ENCODE data around the gene NLN. TPM values are rescaled to one million over a fixed set of nuclear protein-coding genes. Genes with fewer than 3 reads are reported as not detected.
"Not testable (repeated sequence)": the region's sequence is repeated elsewhere in the genome, so short reads cannot be mapped to it uniquely, and the experiment has no call there.

NLN gene
- total and polyA plus RNA-seq, 7 experiments from 2014 or later: 2.5 to 11.9 (median 3.6) TPM

GRCh38 chr5:65771266-65771665 is 49.3 kb downstream of the NLN start:
- POLR2A ChIA-PET: interaction anchor here (0.9 to 1.2 kb wide), 2 partner anchors 14 to 155 kb away, joined by 3 to 4 read pairs; partner anchors contain the start of gene ERBIN
- Histone ChIP-seq H3K4me3 (ENCODE audit: low read length) (no peak overlapping the region), H3K9me3 (ENCODE audit: control insufficient read depth in 2 of 3, low read length in 3 of 3) (no peaks in the 10 kb centered on the region), H3K36me3 (ENCODE audit: control insufficient read depth in 2 of 3, insufficient read depth in 3 of 3, low read length in 3 of 3) (no peaks in the 10 kb centered on the region), H3K27me3 (ENCODE audit: control insufficient read depth in 2 of 2, insufficient read depth in 2 of 2, low read length in 2 of 2) (no peaks in the 10 kb centered on the region), H3K4me1 (ENCODE audit: control insufficient read depth in 2 of 2, insufficient read depth in 2 of 2, low read length in 2 of 2) (no peaks in the 10 kb centered on the region), H3K27ac (ENCODE audit: low read depth, low read length) (no peak overlapping the region)
- DNase-seq: no peak
- Mint-ChIP-seq H3K27me3 (no peaks in the 10 kb centered on the region), H3K4me3 (no peak overlapping the region), H3K36me3 (peaks cover 7 to 23% (median 10%) of the 10 kb centered on the region in 5 donors), H3K4me1 (peaks cover 0 to 28% (median 0%) of the 10 kb centered on the region in 7 donors), H3K27ac (no peak overlapping the region), H3K9me3 (peaks cover 0 to 12% (median 4%) of the 10 kb centered on the region in 11 donors)
- no peak for ATAC-seq
- CTCF ChIA-PET: no interaction called here
- intact Hi-C loops (cut with micrococcal nuclease): no loop called here

- H3K36me3 ChIP-seq (ENCODE audit: control insufficient read depth in 2 of 3, insufficient read depth in 3 of 3, low read length in 3 of 3); H3K4me3 ChIP-seq (ENCODE audit: low read length); H3K9me3 ChIP-seq (ENCODE audit: control insufficient read depth in 2 of 3, low read length in 3 of 3); intact Hi-C loops (cut with micrococcal nuclease); DNase-seq; H3K4me3 Mint-ChIP-seq; H3K4me1 ChIP-seq (ENCODE audit: control insufficient read depth in 2 of 2, insufficient read depth in 2 of 2, low read length in 2 of 2); H3K27me3 Mint-ChIP-seq; H3K27me3 ChIP-seq (ENCODE audit: control insufficient read depth in 2 of 2, insufficient read depth in 2 of 2, low read length in 2 of 2); H3K9me3 Mint-ChIP-seq; ATAC-seq; H3K27ac Mint-ChIP-seq; POLR2A ChIA-PET; H3K27ac ChIP-seq (ENCODE audit: low read depth, low read length): not testable (repeated sequence)
- Mint-ChIP-seq H3K4me1 (peaks cover 0 to 26% (median 2%) of the 10 kb centered on the region in 7 donors), H3K36me3 (peaks cover 2 to 13% (median 3%) of the 10 kb centered on the region in 5 donors)
- CTCF ChIA-PET: interaction anchor here (1.0 kb wide), 1 partner anchor 401 kb away, joined by 3 read pairs; no protein-coding TSS in a partner anchor
Observed at GRCh38 chr5:65772963-65773362, 51.0 kb downstream of the NLN start.

DNA sequence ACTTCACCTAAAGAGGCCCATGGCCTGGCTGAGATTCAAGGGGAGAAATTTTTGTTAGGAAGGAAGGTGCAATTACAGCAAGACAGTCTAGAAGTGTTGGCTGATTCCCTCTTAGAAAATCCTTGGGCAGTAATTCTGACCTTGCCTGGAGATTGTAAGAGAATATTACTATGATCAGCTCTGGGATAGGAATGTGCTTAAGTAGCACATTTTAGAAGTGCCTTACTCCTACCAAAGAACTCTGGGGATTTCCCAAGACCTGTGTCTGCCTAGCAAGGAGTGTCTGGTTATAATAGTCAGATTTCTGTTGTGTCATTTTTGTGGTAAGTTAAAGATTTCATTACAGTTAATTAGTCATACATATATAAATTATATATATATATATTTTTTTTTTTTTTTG is 52.3 kb downstream of the NLN start:
- H3K4me1 Mint-ChIP-seq: peaks cover 6 to 25% (median 12%) of the 10 kb centered on the region in 7 donors
- no peaks in the 10 kb centered on the region for H3K9me3 Mint-ChIP-seq
- H3K4me3 Mint-ChIP-seq: no peak overlapping the region
- CTCF ChIA-PET: interaction anchor here (1.0 kb wide), 1 partner anchor 16 kb away, joined by 3 read pairs; no protein-coding TSS in a partner anchor
- no peak overlapping the region for H3K27ac ChIP-seq (ENCODE audit: low read depth, low read length)
- H3K4me1 ChIP-seq (ENCODE audit: control insufficient read depth in 2 of 2, insufficient read depth in 2 of 2, low read length in 2 of 2): peaks cover 0 to 3% of the 10 kb centered on the region in 2 donors
- H3K36me3 ChIP-seq (ENCODE audit: control insufficient read depth in 2 of 3, insufficient read depth in 3 of 3, low read length in 3 of 3): no peaks in the 10 kb centered on the region
- no peaks in the 10 kb centered on the region for H3K27me3 Mint-ChIP-seq
- POLR2A ChIA-PET: interaction anchor here (0.6 kb wide), 1 partner anchor 130 kb away, joined by 6 read pairs; no protein-coding TSS in a partner anchor
- intact Hi-C loops (cut with micrococcal nuclease): no loop called here
- no peaks in the 10 kb centered on the region for H3K9me3 ChIP-seq (ENCODE audit: control insufficient read depth in 2 of 3, low read length in 3 of 3)
- ATAC-seq (no peak), DNase-seq (no peak)
- no peaks in the 10 kb centered on the region for H3K27me3 ChIP-seq (ENCODE audit: control insufficient read depth in 2 of 2, insufficient read depth in 2 of 2, low read length in 2 of 2)
- H3K27ac Mint-ChIP-seq: no peak overlapping the region
- no peak overlapping the region for H3K4me3 ChIP-seq (ENCODE audit: low read length)
- H3K36me3 Mint-ChIP-seq: peaks cover 0 to 6% (median 0%) of the 10 kb centered on the region in 5 donors

GRCh38 chr5:65775476-65775875 is 53.5 kb downstream of the NLN start:
- Mint-ChIP-seq H3K27ac (no peak overlapping the region), H3K9me3 (no peaks in the 10 kb centered on the region), H3K4me3 (no peak overlapping the region), H3K36me3 (peaks cover 0 to 10% (median 0%) of the 10 kb centered on the region in 5 donors), H3K4me1 (peaks cover 13 to 31% (median 19%) of the 10 kb centered on the region in 7 donors), H3K27me3 (no peaks in the 10 kb centered on the region)
- ATAC-seq: no peak
- Histone ChIP-seq H3K9me3 (ENCODE audit: control insufficient read depth in 2 of 3, low read length in 3 of 3) (no peaks in the 10 kb centered on the region), H3K27me3 (ENCODE audit: control insufficient read depth in 2 of 2, insufficient read depth in 2 of 2, low read length in 2 of 2) (no peaks in the 10 kb centered on the region), H3K4me3 (ENCODE audit: low read length) (no peak overlapping the region), H3K27ac (ENCODE audit: low read depth, low read length) (no peak overlapping the region), H3K4me1 (ENCODE audit: control insufficient read depth in 2 of 2, insufficient read depth in 2 of 2, low read length in 2 of 2) (peaks cover 0 to 9% of the 10 kb centered on the region in 2 donors), H3K36me3 (ENCODE audit: control insufficient read depth in 2 of 3, insufficient read depth in 3 of 3, low read length in 3 of 3) (no peaks in the 10 kb centered on the region)
- ChIA-PET POLR2A (interaction anchor here (1.1 kb wide), 1 partner anchor 9 kb away, joined by 3 read pairs; no protein-coding TSS in a partner anchor), CTCF (interaction anchor here (0.5 kb wide), 1 partner anchor 1374 kb away, joined by 3 read pairs; no protein-coding TSS in a partner anchor)
- intact Hi-C loops (cut with micrococcal nuclease): loop anchor here in 1 of 2 donors (5.0 kb wide), 1 partner anchor 152 kb away; the partner anchor contains the start of gene ERBIN
- no peak for DNase-seq

- Mint-ChIP-seq H3K4me1 (peaks cover 17 to 35% (median 25%) of the 10 kb centered on the region in 7 donors), H3K27me3 (no peaks in the 10 kb centered on the region), H3K9me3 (no peaks in the 10 kb centered on the region), H3K27ac (no peak overlapping the region), H3K36me3 (peaks cover 0 to 17% (median 6%) of the 10 kb centered on the region in 5 donors), H3K4me3 (no peak overlapping the region)
- DNase-seq (no peak), ATAC-seq (no peak)
- Histone ChIP-seq H3K9me3 (ENCODE audit: control insufficient read depth in 2 of 3, low read length in 3 of 3) (no peaks in the 10 kb centered on the region), H3K4me3 (ENCODE audit: low read length) (no peak overlapping the region), H3K27ac (ENCODE audit: low read depth, low read length) (no peak overlapping the region), H3K27me3 (ENCODE audit: control insufficient read depth in 2 of 2, insufficient read depth in 2 of 2, low read length in 2 of 2) (no peaks in the 10 kb centered on the region), H3K4me1 (ENCODE audit: control insufficient read depth in 2 of 2, insufficient read depth in 2 of 2, low read length in 2 of 2) (peaks cover 0 to 9% of the 10 kb centered on the region in 2 donors), H3K36me3 (ENCODE audit: control insufficient read depth in 2 of 3, insufficient read depth in 3 of 3, low read length in 3 of 3) (no peaks in the 10 kb centered on the region)
- intact Hi-C loops (cut with micrococcal nuclease): loop anchor here in 1 of 2 donors (5.0 kb wide), 1 partner anchor 151 kb away; the partner anchor contains the start of gene ERBIN
- ChIA-PET POLR2A (no interaction called here), CTCF (no interaction called here)
Observed at GRCh38 chr5:65776441-65777141, 54.6 kb downstream of the NLN start.

GRCh38 chr5:65778126-65778525 is 56.1 kb downstream of the NLN start:
- Histone ChIP-seq H3K27ac (ENCODE audit: low read depth, low read length) (no peak overlapping the region), H3K4me3 (ENCODE audit: low read length) (no peak overlapping the region), H3K36me3 (ENCODE audit: control insufficient read depth in 2 of 3, insufficient read depth in 3 of 3, low read length in 3 of 3) (no peaks in the 10 kb centered on the region), H3K4me1 (ENCODE audit: control insufficient read depth in 2 of 2, insufficient read depth in 2 of 2, low read length in 2 of 2) (peaks cover 0 to 9% of the 10 kb centered on the region in 2 donors), H3K9me3 (ENCODE audit: control insufficient read depth in 2 of 3, low read length in 3 of 3) (no peaks in the 10 kb centered on the region), H3K27me3 (ENCODE audit: control insufficient read depth in 2 of 2, insufficient read depth in 2 of 2, low read length in 2 of 2) (no peaks in the 10 kb centered on the region)
- peaks cover 17 to 35% (median 25%) of the 10 kb centered on the region in 7 donors for H3K4me1 Mint-ChIP-seq
- DNase-seq: no peak
- POLR2A ChIA-PET: no interaction called here
- H3K9me3 Mint-ChIP-seq: no peaks in the 10 kb centered on the region
- no peaks in the 10 kb centered on the region for H3K27me3 Mint-ChIP-seq
- H3K36me3 Mint-ChIP-seq: peaks cover 5 to 27% (median 13%) of the 10 kb centered on the region in 5 donors
- CTCF ChIA-PET: interaction anchor here (1.2 kb wide), 1 partner anchor 17 kb away, joined by 4 read pairs; no protein-coding TSS in a partner anchor
- H3K4me3 Mint-ChIP-seq: no peak overlapping the region
- peak overlapping the region in 5 of 9 donors; percentile 2 to 85 (median 77) for H3K27ac Mint-ChIP-seq
- intact Hi-C loops (cut with micrococcal nuclease): loop anchor here (2.0 to 5.0 kb wide), 3 partner anchors 27 to 149 kb away; partner anchors contain the start of gene ERBIN (in 1 of the 2)
- no peak for ATAC-seq
